Ovary (tissue), 9 donors: ENCODE data around the gene GALNT17. TPM values are rescaled to one million over a fixed set of nuclear protein-coding genes. Genes with fewer than 3 reads are reported as not detected.
"Not testable (repeated sequence)": the region's sequence is repeated elsewhere in the genome, so short reads cannot be mapped to it uniquely, and the experiment has no call there.

Experiments used
- DNase-seq, 5 donors: peaks; one replicate each; pipeline ENCODE4 v3.0.0-alpha.2; 2019 to 2020
- H3K27ac ChIP-seq, 2 donors: fragments of 200-600 bp; one replicate each; pipeline versions ENCODE4 v1.5.1 to v1.8.0; 2019 to 2022
- H3K27me3 ChIP-seq: fragments of 200-600 bp; one replicate; pipeline ENCODE4 v1.8.0; 2022
- H3K36me3 ChIP-seq: fragments of 200-600 bp; sonication (generic); one replicate; pipeline ENCODE4 v1.5.1; 2019
- H3K4me1 ChIP-seq: one replicate; pipeline ENCODE4 v1.8.1; 2013; ENCODE audit warnings: mild to moderate bottlenecking, moderate library complexity; ENCODE audit not compliant: insufficient read depth
- H3K4me3 ChIP-seq: fragments of 200-600 bp; sonication (generic); one replicate; pipeline ENCODE4 v1.5.1; 2017
- H3K9me3 ChIP-seq, 2 donors: fragments of 200-600 bp in 1 of 2; sonication (generic) in 1 of 2; one replicate each; pipeline versions ENCODE4 v1.5.1 to v1.8.1; 2013 to 2019; ENCODE audit warnings: mild to moderate bottlenecking in 1 of 2, moderate library complexity in 1 of 2
- EP300 ChIP-seq: sonication (generic); formaldehyde crosslinking; IDR thresholded peaks from one replicate; pipeline ENCODE4 v1.6.1; 2017; ENCODE audit warnings: antibody characterized with exemption
- POLR2A ChIP-seq: fragments of 450-650 bp; IDR thresholded peaks from one replicate; pipeline ENCODE4 v1.6.1; 2017; ENCODE audit warnings: antibody characterized with exemption, mild to moderate bottlenecking, moderate library complexity
- WGBS, 3 donors: extraction: QIAGEN DNeasy Blood & Tissue Kit in 1 of 3; methylation state at CpG; one replicate each; pipeline versions ENCODE4 v1.1.5 to v1.1.7; 2013 to 2017; 5-methylcytosine and 5-hydroxymethylcytosine counted together
- intact Hi-C, 4 donors: fragments of 100-400 bp; cut with DNase I; formaldehyde crosslinking; loops; one replicate each; pipeline versions ENCODE4 v1.11.0 to v1.15.1; 2022 to 2023
- polyA plus RNA-seq, 2 donors: library from polyadenylated mRNA; stranded (reverse); fragments of 200-250 nt in 1 of 2; fragments of 350-450 nt in 1 of 2; fragmentation: Illumina TruSeq in 1 of 2; extraction: RNeasy Lipid Tissue Mini Kit (QIAGEN cat#74804) in 1 of 2; gene quantifications; one replicate each; pipeline ENCODE4 v1.2.3, GENCODE V29; 2013 to 2014
- total RNA-seq, 7 donors: library from RNA; depleted of rRNA in 2 of 7; stranded (reverse); fragments of >200 nt in 2 of 7; fragmentation: NEBNext Ultra II Directional in 3 of 7; extraction: Animal tissue kit (Norgen Biotek cat#: 25700) in 3 of 7; gene quantifications; one replicate each; pipeline versions ENCODE4 v1.1.0 to v1.2.4, GENCODE V29; 2016 to 2023
- TF ChIP-seq, protein P1 (sequence below), 3 donors: fragments of 450-650 bp in 2 of 3; fragments of 200-600 bp in 1 of 3; IDR thresholded peaks; one replicate each; pipeline versions ENCODE4 v1.5.1 to v1.8.0; 2016 to 2022; ENCODE audit warnings: antibody characterized with exemption in 3 of 3, mild to moderate bottlenecking in 1 of 3
- donor health status: DM: no; HTN: no; CAD: no; lungs with moderate emphysema.
- donor health status: DM: no; HTN: no; CAD: no.
- donor health status: Bipolar disorder and iron deficiency.
- donor health status: DM: yes; HTN: yes; CAD: no.
- donor health status: DM: no; HTN: no; CAD: no.
- donor health status: DM: yes; HTN: yes; CAD: no.

The GALNT17 gene
- total and polyA plus RNA-seq, 9 donors: 13.4 to 90.1 (median 57.1) TPM

DNA sequence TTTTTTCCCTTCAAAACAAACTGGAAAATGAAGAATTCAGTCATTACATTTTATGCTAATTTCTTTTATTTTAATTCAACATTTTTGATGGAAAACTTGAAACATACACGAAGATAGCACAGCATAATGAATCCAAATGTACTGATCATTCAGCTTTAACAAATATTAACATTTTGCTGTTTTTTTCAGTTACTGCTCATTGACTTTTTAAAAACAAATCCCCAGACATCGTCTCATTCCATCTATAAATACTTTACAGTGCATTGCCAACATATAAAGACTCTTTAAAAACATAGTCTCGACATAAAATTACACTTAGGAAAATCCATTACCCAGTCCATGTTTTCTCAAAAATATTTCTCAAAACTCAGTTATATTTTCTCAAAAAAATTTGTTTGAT, 452.3 kb downstream of the GALNT17 start:
- no peak for TF ChIP-seq POLR2A
- TF ChIP-seq, protein P1, sequence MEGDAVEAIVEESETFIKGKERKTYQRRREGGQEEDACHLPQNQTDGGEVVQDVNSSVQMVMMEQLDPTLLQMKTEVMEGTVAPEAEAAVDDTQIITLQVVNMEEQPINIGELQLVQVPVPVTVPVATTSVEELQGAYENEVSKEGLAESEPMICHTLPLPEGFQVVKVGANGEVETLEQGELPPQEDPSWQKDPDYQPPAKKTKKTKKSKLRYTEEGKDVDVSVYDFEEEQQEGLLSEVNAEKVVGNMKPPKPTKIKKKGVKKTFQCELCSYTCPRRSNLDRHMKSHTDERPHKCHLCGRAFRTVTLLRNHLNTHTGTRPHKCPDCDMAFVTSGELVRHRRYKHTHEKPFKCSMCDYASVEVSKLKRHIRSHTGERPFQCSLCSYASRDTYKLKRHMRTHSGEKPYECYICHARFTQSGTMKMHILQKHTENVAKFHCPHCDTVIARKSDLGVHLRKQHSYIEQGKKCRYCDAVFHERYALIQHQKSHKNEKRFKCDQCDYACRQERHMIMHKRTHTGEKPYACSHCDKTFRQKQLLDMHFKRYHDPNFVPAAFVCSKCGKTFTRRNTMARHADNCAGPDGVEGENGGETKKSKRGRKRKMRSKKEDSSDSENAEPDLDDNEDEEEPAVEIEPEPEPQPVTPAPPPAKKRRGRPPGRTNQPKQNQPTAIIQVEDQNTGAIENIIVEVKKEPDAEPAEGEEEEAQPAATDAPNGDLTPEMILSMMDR (IDR thresholded peaks at IDR 0.05): no peak
- no peak for TF ChIP-seq EP300
- Histone ChIP-seq H3K27ac (no peak overlapping the region), H3K36me3 (no peaks in the 10 kb centered on the region), H3K4me1 (no peaks in the 10 kb centered on the region), H3K27me3 (no peaks in the 10 kb centered on the region), H3K9me3 (no peaks in the 10 kb centered on the region), H3K4me3 (no peak overlapping the region)
- WGBS, 3 donors: 12 to 35% (median 23%) methylated on average over 3 of the region's 3 CpGs
- intact Hi-C loops: no loop called here
- DNase-seq: no peak

DNA sequence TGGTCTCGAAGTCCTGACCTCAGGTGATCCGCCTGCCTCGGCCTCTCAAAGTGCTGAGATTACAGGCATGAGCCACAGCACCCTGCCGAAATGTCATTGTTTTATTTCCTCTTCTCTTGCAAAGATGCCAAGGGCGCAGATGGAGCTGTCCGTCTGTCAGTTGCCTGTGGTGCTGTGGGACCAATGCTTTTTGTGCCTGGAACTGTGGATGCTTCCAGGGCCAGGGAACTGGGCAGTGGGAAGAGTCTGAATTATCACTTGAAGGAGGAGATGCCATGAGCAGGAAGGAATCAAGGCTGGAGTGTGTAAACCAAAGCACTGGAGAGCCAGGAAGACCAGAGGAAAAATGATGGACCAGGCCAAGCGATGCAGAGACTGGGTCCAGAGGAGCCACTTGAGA, 459.9 kb downstream of the GALNT17 start:
- H3K27me3 ChIP-seq: no peaks in the 10 kb centered on the region
- H3K4me3 ChIP-seq: no peak overlapping the region
- TF ChIP-seq EP300: no peak
- no peak for TF ChIP-seq POLR2A
- TF ChIP-seq, protein P1 (IDR thresholded peaks at IDR 0.05): no peak
- no peaks in the 10 kb centered on the region for H3K36me3 ChIP-seq
- H3K4me1 ChIP-seq: no peaks in the 10 kb centered on the region
- 86 to 96% (median 91%) methylated on average over 7 of the region's 7 CpGs for WGBS, 3 donors
- no peaks in the 10 kb centered on the region for H3K9me3 ChIP-seq
- no peak overlapping the region for H3K27ac ChIP-seq
- DNase-seq: no peak
- intact Hi-C loops: no loop called here

DNA sequence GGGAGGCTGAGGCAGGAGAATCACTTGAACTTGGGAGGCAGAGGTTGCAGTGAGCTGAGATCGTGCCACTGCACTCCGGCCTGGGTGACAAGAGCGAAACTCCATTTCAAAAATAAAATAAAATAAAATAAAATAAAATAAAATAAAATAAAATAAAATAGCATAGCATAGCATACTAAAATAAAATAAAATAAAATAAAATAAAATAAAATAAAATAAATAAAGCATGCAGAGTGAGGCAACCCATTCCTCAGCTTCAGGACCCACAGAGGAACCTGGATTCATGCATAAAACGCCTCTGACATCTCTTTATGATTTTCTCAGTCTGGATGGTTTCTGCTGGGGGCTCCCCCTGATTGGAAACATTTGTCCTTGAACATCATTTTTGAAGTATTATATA, 460.4 kb downstream of the GALNT17 start:
- intact Hi-C loops, H3K4me3 ChIP-seq, DNase-seq, H3K36me3 ChIP-seq, H3K4me1 ChIP-seq, H3K27ac ChIP-seq, H3K27me3 ChIP-seq, H3K9me3 ChIP-seq: not testable (repeated sequence)
- WGBS, 3 donors: 90 to 98% (median 94%) methylated on average over 4 of the region's 4 CpGs

DNA sequence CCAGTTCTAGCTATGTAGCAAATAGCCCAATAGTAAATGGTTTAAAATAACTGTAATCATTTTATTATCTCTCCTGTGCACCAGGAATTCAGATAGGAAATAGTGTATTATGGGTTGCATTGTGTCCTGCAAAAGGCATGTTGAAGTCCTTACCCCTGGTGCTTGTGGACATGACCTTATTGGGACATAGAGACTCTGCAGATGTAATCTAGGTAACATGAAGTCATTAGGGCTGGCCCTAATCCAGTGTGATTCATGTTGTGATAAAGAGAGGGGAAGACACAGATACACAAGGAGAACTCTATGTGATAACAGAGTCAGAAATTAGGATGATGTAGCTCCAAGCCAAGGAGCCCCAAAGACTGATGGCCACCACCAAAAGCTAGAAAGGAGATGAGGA, 462.8 kb downstream of the GALNT17 start:
- Histone ChIP-seq H3K27me3 (no peaks in the 10 kb centered on the region), H3K4me3 (no peak overlapping the region), H3K36me3 (no peaks in the 10 kb centered on the region), H3K27ac (no peak overlapping the region), H3K9me3 (no peaks in the 10 kb centered on the region), H3K4me1 (no peaks in the 10 kb centered on the region)
- no peak for DNase-seq
- no peak for TF ChIP-seq POLR2A
- intact Hi-C loops: no loop called here

- Histone ChIP-seq H3K4me3 (no peak overlapping the region), H3K27me3 (no peaks in the 10 kb centered on the region), H3K4me1 (no peaks in the 10 kb centered on the region), H3K9me3 (no peaks in the 10 kb centered on the region), H3K27ac (no peak overlapping the region), H3K36me3 (no peaks in the 10 kb centered on the region)
- no peak for DNase-seq
- WGBS, 3 donors: 93 to 96% (median 95%) methylated on average over 3 of the region's 3 CpGs
- TF ChIP-seq POLR2A: no peak
- intact Hi-C loops: no loop called here
Measured at GRCh38 chr7:71595176-71595575, 463.2 kb downstream of the GALNT17 start.

- no peak for DNase-seq
- Histone ChIP-seq H3K9me3 (no peaks in the 10 kb centered on the region), H3K36me3 (no peaks in the 10 kb centered on the region), H3K27me3 (no peaks in the 10 kb centered on the region), H3K4me1 (no peaks in the 10 kb centered on the region), H3K27ac (no peak overlapping the region), H3K4me3 (no peak overlapping the region)
- 86 to 91% (median 89%) methylated on average over 6 of the region's 6 CpGs for WGBS, 3 donors
- no peak for TF ChIP-seq EP300
- TF ChIP-seq POLR2A: no peak
- intact Hi-C loops: no loop called here
Measured at GRCh38 chr7:71598553-71598952, 466.6 kb downstream of the GALNT17 start.

GRCh38 chr7:71601851-71602250, 469.9 kb downstream of the GALNT17 start:
- intact Hi-C loops: no loop called here
- H3K4me1 ChIP-seq: no peaks in the 10 kb centered on the region
- DNase-seq: no peak
- H3K36me3 ChIP-seq: no peaks in the 10 kb centered on the region
- H3K27me3 ChIP-seq: no peaks in the 10 kb centered on the region
- H3K9me3 ChIP-seq: no peaks in the 10 kb centered on the region
- 31 to 38% (median 38%) methylated on average over 6 of the region's 6 CpGs for WGBS, 3 donors
- no peak for TF ChIP-seq POLR2A
- no peak overlapping the region for H3K4me3 ChIP-seq
- no peak overlapping the region for H3K27ac ChIP-seq
